Neural progenitor cell (in vitro differentiated cells): ENCODE data around the gene CNTN5. TPM values are rescaled to one million over a fixed set of nuclear protein-coding genes. Genes with fewer than 3 reads are reported as not detected.

Experiments
- DNase-seq: peaks from one replicate; pipeline ENCODE4 v3.0.0-alpha.2; 2016; ENCODE audit warnings: low spot score
- H2AFZ ChIP-seq: fragments of 200-600 bp; sonication (generic); replicated peaks from 2 replicates; pipeline ENCODE4 v1.6.1; 2016; ENCODE audit warnings: antibody characterized with exemption
- H3F3A ChIP-seq: fragments of 200-600 bp; sonication (generic); 2 replicates; pipeline ENCODE4 v1.6.1; 2016; ENCODE audit warnings: antibody characterized with exemption, low read depth
- H3K27ac ChIP-seq: fragments of 200-600 bp; sonication (generic); 2 replicates; pipeline ENCODE4 v1.5.1; 2016; ENCODE audit warnings: mild to moderate bottlenecking
- H3K27me3 ChIP-seq: fragments of 200-600 bp; sonication (generic); 2 replicates; pipeline ENCODE4 v1.6.1; 2016; ENCODE audit warnings: mild to moderate bottlenecking, moderate library complexity
- H3K36me3 ChIP-seq: fragments of 200-600 bp; sonication (generic); 2 replicates; pipeline ENCODE4 v1.5.1; 2016
- H3K4me1 ChIP-seq: fragments of 200-600 bp; sonication (generic); 2 replicates; pipeline ENCODE4 v1.6.1; 2016; ENCODE audit warnings: mixed run types
- H3K4me2 ChIP-seq: fragments of 200-600 bp; sonication (generic); 2 replicates; pipeline ENCODE4 v1.6.1; 2016
- H3K4me3 ChIP-seq: fragments of 200-600 bp; sonication (generic); 2 replicates; pipeline ENCODE4 v1.5.1; 2016
- H3K79me2 ChIP-seq: fragments of 200-600 bp; sonication (generic); 2 replicates; pipeline ENCODE4 v1.6.1; 2016; ENCODE audit warnings: low read depth
- H3K9ac ChIP-seq: fragments of 200-600 bp; sonication (generic); 2 replicates; pipeline ENCODE4 v1.6.1; 2016
- H3K9me3 ChIP-seq: fragments of 200-600 bp; sonication (generic); 2 replicates; pipeline ENCODE4 v1.5.1; 2016; ENCODE audit warnings: low read depth
- H4K20me1 ChIP-seq: fragments of 200-600 bp; sonication (generic); 2 replicates; pipeline ENCODE4 v1.6.1; 2016; ENCODE audit warnings: low read depth
- H3K27ac Mint-ChIP-seq: 3 replicates; pipeline ENCODE4 v1.8.0; 2021; ENCODE audit warnings: mixed read lengths
- H3K27me3 Mint-ChIP-seq: 2 replicates; pipeline ENCODE4 v1.8.0; 2022; ENCODE audit warnings: low read depth, mild to moderate bottlenecking, inconsistent platforms, moderate library complexity, mixed read lengths; ENCODE audit not compliant: insufficient read depth
- H3K36me3 Mint-ChIP-seq: 3 replicates; pipeline ENCODE4 v1.8.0; 2021; ENCODE audit warnings: mixed read lengths
- H3K4me1 Mint-ChIP-seq: 3 replicates; pipeline ENCODE4 v1.8.0; 2021; ENCODE audit warnings: mixed read lengths
- H3K4me3 Mint-ChIP-seq: 3 replicates; pipeline ENCODE4 v1.8.0; 2021; ENCODE audit warnings: mild to moderate bottlenecking, moderate library complexity, mixed read lengths
- H3K9me3 Mint-ChIP-seq: 3 replicates; pipeline ENCODE4 v1.8.0; 2020; ENCODE audit warnings: mixed read lengths
- EZH2 ChIP-seq: fragments of 200-600 bp; sonication (generic); IDR thresholded peaks from 2 replicates; pipeline ENCODE4 v1.6.1; 2017; ENCODE audit warnings: antibody characterized with exemption, mild to moderate bottlenecking, moderate library complexity
- EZH2phosphoT487 ChIP-seq: fragments of 200-600 bp; sonication (generic); IDR thresholded peaks from 2 replicates; pipeline ENCODE4 v1.6.1; 2017; ENCODE audit warnings: antibody characterized with exemption
- total RNA-seq: library from RNA; depleted of rRNA; stranded (reverse); fragments of >200 nt; gene quantifications from 2 replicates; pipeline ENCODE4 v1.2.3, GENCODE V29; 2015; ENCODE audit warnings: low replicate concordance
- TF ChIP-seq, protein P1 (sequence below): fragments of 200-600 bp; sonication (generic); IDR thresholded peaks from 2 replicates; pipeline ENCODE4 v1.5.1; 2017; ENCODE audit warnings: antibody characterized with exemption, mild to moderate bottlenecking

Gene CNTN5
- total RNA-seq, 1 donor from 2014 or later: 0.19 TPM

DNA sequence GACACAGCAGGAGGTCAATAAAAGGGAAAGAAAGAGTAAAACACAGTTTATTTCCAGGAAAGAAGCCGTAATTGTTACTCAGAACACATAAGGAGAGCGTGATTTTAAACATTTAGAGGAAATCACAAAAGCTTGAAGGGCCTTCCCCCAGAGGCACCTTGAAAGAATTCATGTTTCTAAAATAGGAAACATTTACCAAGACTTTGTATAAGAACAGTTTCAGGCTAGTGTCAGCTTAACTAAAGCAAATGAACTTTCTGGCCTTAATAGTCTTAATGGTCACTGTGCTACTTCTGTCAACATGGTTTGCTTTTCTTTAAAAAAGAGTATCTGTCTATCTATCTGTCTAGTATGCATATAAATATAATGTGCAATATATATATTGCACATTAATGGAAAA is 208.8 kb downstream of the CNTN5 start:
- Histone ChIP-seq H3K79me2 (no peaks in the 10 kb centered on the region), H4K20me1 (no peaks in the 10 kb centered on the region), H3K27ac (no peak overlapping the region), H3F3A (no peaks in the 10 kb centered on the region), H3K27me3 (no peaks in the 10 kb centered on the region), H3K9ac (no peak overlapping the region), H3K4me1 (no peaks in the 10 kb centered on the region), H2AFZ (no peak overlapping the region), H3K4me3 (no peak overlapping the region), H3K4me2 (no peak overlapping the region), H3K36me3 (no peaks in the 10 kb centered on the region), H3K9me3 (no peaks in the 10 kb centered on the region)
- DNase-seq: no peak
- H3K4me3 Mint-ChIP-seq: no peak overlapping the region
- H3K27me3 Mint-ChIP-seq: no peaks in the 10 kb centered on the region
- H3K4me1 Mint-ChIP-seq: no peaks in the 10 kb centered on the region
- H3K27ac Mint-ChIP-seq: no peak overlapping the region
- H3K36me3 Mint-ChIP-seq: no peaks in the 10 kb centered on the region
- no peak for TF ChIP-seq EZH2
- TF ChIP-seq, protein P1, sequence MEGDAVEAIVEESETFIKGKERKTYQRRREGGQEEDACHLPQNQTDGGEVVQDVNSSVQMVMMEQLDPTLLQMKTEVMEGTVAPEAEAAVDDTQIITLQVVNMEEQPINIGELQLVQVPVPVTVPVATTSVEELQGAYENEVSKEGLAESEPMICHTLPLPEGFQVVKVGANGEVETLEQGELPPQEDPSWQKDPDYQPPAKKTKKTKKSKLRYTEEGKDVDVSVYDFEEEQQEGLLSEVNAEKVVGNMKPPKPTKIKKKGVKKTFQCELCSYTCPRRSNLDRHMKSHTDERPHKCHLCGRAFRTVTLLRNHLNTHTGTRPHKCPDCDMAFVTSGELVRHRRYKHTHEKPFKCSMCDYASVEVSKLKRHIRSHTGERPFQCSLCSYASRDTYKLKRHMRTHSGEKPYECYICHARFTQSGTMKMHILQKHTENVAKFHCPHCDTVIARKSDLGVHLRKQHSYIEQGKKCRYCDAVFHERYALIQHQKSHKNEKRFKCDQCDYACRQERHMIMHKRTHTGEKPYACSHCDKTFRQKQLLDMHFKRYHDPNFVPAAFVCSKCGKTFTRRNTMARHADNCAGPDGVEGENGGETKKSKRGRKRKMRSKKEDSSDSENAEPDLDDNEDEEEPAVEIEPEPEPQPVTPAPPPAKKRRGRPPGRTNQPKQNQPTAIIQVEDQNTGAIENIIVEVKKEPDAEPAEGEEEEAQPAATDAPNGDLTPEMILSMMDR: no peak
- TF ChIP-seq EZH2phosphoT487: no peak
- peaks cover 6% of the 10 kb centered on the region for H3K9me3 Mint-ChIP-seq

DNA sequence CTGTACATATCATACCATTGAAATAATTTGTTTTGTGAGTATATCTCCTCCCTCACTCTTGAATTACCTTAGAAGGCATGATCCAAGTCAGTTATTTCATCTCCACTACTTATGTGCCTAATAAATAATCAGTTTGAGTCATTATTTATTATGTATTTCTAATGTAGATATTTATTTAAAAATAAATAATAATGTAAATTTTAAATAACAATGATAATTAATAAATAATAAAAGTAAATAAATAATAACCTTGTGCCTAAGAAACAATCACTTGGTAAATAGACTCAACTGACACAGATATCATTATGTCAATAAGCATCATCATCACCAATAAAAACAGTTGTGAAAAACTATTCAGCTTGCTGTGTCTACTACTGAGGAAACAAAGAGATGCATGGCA is 213.8 kb downstream of the CNTN5 start:
- Histone ChIP-seq H3F3A (no peaks in the 10 kb centered on the region), H3K79me2 (no peaks in the 10 kb centered on the region), H3K4me1 (no peaks in the 10 kb centered on the region), H3K27me3 (no peaks in the 10 kb centered on the region), H4K20me1 (no peaks in the 10 kb centered on the region), H2AFZ (no peak overlapping the region), H3K36me3 (no peaks in the 10 kb centered on the region), H3K9ac (no peak overlapping the region), H3K9me3 (no peaks in the 10 kb centered on the region), H3K27ac (no peak overlapping the region), H3K4me2 (no peak overlapping the region), H3K4me3 (no peak overlapping the region)
- no peaks in the 10 kb centered on the region for H3K36me3 Mint-ChIP-seq
- no peaks in the 10 kb centered on the region for H3K4me1 Mint-ChIP-seq
- no peaks in the 10 kb centered on the region for H3K27me3 Mint-ChIP-seq
- H3K27ac Mint-ChIP-seq: no peak overlapping the region
- H3K4me3 Mint-ChIP-seq: no peak overlapping the region
- peaks cover 6% of the 10 kb centered on the region for H3K9me3 Mint-ChIP-seq
- DNase-seq: no peak
- TF ChIP-seq EZH2: no peak
- TF ChIP-seq EZH2phosphoT487: no peak
- TF ChIP-seq, protein P1: no peak

DNA sequence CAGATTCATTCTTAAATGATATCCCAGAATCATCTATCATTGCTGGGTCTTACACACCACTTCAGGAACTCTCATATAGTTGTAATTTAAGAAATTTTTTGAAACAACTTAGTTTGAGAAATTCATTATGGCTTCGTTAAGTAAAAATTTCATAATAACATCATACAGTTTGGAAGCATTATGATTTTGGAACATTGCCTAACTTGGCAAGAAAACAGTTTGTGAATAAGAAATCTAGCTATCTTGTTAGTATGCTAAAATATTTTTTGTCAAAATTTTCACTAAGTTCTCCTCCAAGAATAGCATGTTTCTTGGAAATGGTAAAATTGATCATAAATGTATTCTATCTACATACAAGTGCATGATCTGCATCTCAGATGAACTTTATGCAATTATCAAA is 217.7 kb downstream of the CNTN5 start:
- H3K4me3 Mint-ChIP-seq: no peak overlapping the region
- Histone ChIP-seq H4K20me1 (no peaks in the 10 kb centered on the region), H3K9ac (no peak overlapping the region), H3K9me3 (no peaks in the 10 kb centered on the region), H3K4me3 (no peak overlapping the region), H3K36me3 (no peaks in the 10 kb centered on the region), H3F3A (no peaks in the 10 kb centered on the region), H2AFZ (no peak overlapping the region), H3K27ac (no peak overlapping the region), H3K4me1 (no peaks in the 10 kb centered on the region), H3K79me2 (no peaks in the 10 kb centered on the region), H3K4me2 (no peak overlapping the region), H3K27me3 (no peaks in the 10 kb centered on the region)
- TF ChIP-seq EZH2phosphoT487: no peak
- TF ChIP-seq EZH2: no peak
- TF ChIP-seq, protein P1: no peak
- no peak overlapping the region for H3K27ac Mint-ChIP-seq
- H3K4me1 Mint-ChIP-seq: no peaks in the 10 kb centered on the region
- DNase-seq: no peak
- H3K9me3 Mint-ChIP-seq: no peaks in the 10 kb centered on the region
- H3K27me3 Mint-ChIP-seq: no peaks in the 10 kb centered on the region
- H3K36me3 Mint-ChIP-seq: no peaks in the 10 kb centered on the region
